Cardiac fibroblast (primary cell): ENCODE data around the gene RPRD1B.

Source experiments
- DNase-seq, 2 donors: peaks; one replicate each; pipeline versions ENCODE4 v3.0.0 to v3.0.0-alpha.2; 2010; ENCODE audit warnings: low read depth in 2 of 2
- H3K4me3 ChIP-seq, 2 donors: replicated peaks in 1 of 2; 1 replicate in 1 of 2; 2 replicates in 1 of 2; pipeline ENCODE4 v1.5.1; 2011; ENCODE audit warnings: low read depth in 2 of 2, low read length in 2 of 2, mild to moderate bottlenecking in 2 of 2, moderate library complexity in 1 of 2
- CTCF ChIP-seq: IDR thresholded peaks from one replicate; pipeline ENCODE4 v1.5.1; 2011; ENCODE audit warnings: low read depth, mild to moderate bottlenecking, low read length, inconsistent platforms

RPRD1B gene

GRCh38 chr20:38133680-38134426 lies 100.3 kb downstream of the RPRD1B start:
- no peak for TF ChIP-seq CTCF
- no peak for DNase-seq

GRCh38 chr20:38134427-38135270 lies 101.1 kb downstream of the RPRD1B start:
- H3K4me3 ChIP-seq, result no peak overlapping the region
- no peak for TF ChIP-seq CTCF
- DNase-seq, result peak; percentile 65 to 73

More at GRCh38 chr20:38133680-38134426, 100.3 kb downstream of the RPRD1B start:
- no peak overlapping the region for H3K4me3 ChIP-seq

- no peak for TF ChIP-seq CTCF
- no peak for DNase-seq
- no peak overlapping the region for H3K4me3 ChIP-seq
These were observed 101.7 kb downstream of the RPRD1B start for GRCh38 chr20:38135271-38135650.

GRCh38 chr20:38135651-38136420 lies 102.3 kb downstream of the RPRD1B start:
- DNase-seq, result no peak
- no peak for TF ChIP-seq CTCF
- no peak overlapping the region for H3K4me3 ChIP-seq

- TF ChIP-seq CTCF, result no peak
- no peak for DNase-seq
- no peak overlapping the region for H3K4me3 ChIP-seq
These were observed 103.1 kb downstream of the RPRD1B start for GRCh38 chr20:38136421-38137245.
